WTC11 (cell line): ENCODE measurements around the gene SMIM13.

Experiments
- ESRRA ChIP-seq: sonication (generic); formaldehyde crosslinking; IDR thresholded peaks from 2 replicates; pipeline ENCODE4 v1.8.1; 2022; ENCODE audit warnings: mild to moderate bottlenecking, missing genetic modification reagents, borderline replicate concordance
- RORB ChIP-seq: fragments of 250-450 bp; sonication (Bioruptor Pico); IDR thresholded peaks from 2 replicates; pipeline ENCODE4 v1.9.0; 2021; ENCODE audit warnings: mild to moderate bottlenecking
- TF ChIP-seq, protein P1 (sequence below): fragments of 200-600 bp; IDR thresholded peaks from 2 replicates; pipeline ENCODE4 v1.8.0; 2022; ENCODE audit warnings: antibody characterized with exemption

- TF ChIP-seq RORB (CRISPR knock-in tag) (no peak), ESRRA (no peak)
- TF ChIP-seq, protein P1, sequence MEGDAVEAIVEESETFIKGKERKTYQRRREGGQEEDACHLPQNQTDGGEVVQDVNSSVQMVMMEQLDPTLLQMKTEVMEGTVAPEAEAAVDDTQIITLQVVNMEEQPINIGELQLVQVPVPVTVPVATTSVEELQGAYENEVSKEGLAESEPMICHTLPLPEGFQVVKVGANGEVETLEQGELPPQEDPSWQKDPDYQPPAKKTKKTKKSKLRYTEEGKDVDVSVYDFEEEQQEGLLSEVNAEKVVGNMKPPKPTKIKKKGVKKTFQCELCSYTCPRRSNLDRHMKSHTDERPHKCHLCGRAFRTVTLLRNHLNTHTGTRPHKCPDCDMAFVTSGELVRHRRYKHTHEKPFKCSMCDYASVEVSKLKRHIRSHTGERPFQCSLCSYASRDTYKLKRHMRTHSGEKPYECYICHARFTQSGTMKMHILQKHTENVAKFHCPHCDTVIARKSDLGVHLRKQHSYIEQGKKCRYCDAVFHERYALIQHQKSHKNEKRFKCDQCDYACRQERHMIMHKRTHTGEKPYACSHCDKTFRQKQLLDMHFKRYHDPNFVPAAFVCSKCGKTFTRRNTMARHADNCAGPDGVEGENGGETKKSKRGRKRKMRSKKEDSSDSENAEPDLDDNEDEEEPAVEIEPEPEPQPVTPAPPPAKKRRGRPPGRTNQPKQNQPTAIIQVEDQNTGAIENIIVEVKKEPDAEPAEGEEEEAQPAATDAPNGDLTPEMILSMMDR: no peak
These were observed 52.6 kb downstream of the SMIM13 start for GRCh38 chr6:11146117-11146826.
